ENCODE results near the gene PTPN2.

PTPN2 gene

GRCh38 chr18:12860530-12860929 is 23.5 kb downstream of the PTPN2 start:
- no peaks in the 10 kb centered on the region for H3K9me2 ChIP-seq (replicated peaks; ENCODE audit: insufficient read depth, low read length)
- peaks cover 3% of the 10 kb centered on the region; the same call in 1 of the 2 replicates for H3F3A ChIP-seq (ENCODE audit: insufficient read depth)
- H3K4me2 ChIP-seq (ENCODE audit: low read depth, low read length, poor library complexity, severe bottlenecking), result no peak overlapping the region
- H3K27me3 ChIP-seq (ENCODE audit: low read length), result no peaks in the 10 kb centered on the region
- no peak overlapping the region for H3K9ac ChIP-seq (ENCODE audit: low read length)
- 0 out of 2 replicates have a peak, but pooled peaks cover 2% of the 10 kb centered on the region for H3K36me3 ChIP-seq (ENCODE audit: low read length)
- no peak overlapping the region for H2AFZ ChIP-seq (ENCODE audit: low read depth, low read length, severe bottlenecking)
- 0 out of 2 replicates have a peak, but pooled peaks cover 2% of the 10 kb centered on the region for H4K20me1 ChIP-seq (ENCODE audit: low read depth, low read length)
- H3K9me3 ChIP-seq (ENCODE audit: insufficient read depth, low read length), result no peaks in the 10 kb centered on the region
- no peak overlapping the region for H3K4me3 ChIP-seq (ENCODE audit: insufficient read depth, low read length, poor library complexity, severe bottlenecking)
- H3K79me2 ChIP-seq (ENCODE audit: insufficient read depth, low read length), result peaks cover 70% of the 10 kb centered on the region
- TF ChIP-seq CTCF (IDR thresholded peaks at IDR 0.05; ENCODE audit: insufficient read depth, low read length, poor library complexity, severe bottlenecking) (no peak), EZH2phosphoT487 (conservative IDR thresholded peaks at IDR 0.05; ENCODE audit: low read length) (no peak)
- no peak overlapping the region for H3K27ac ChIP-seq (ENCODE audit: low read depth, low read length)

- Histone ChIP-seq H3K4me3 (ENCODE audit: insufficient read depth, low read length, poor library complexity, severe bottlenecking) (no peak overlapping the region), H3K9me2 (replicated peaks; ENCODE audit: insufficient read depth, low read length) (no peaks in the 10 kb centered on the region), H3K27ac (ENCODE audit: low read depth, low read length) (no peak overlapping the region), H3K9ac (ENCODE audit: low read length) (no peak overlapping the region), H3K9me3 (ENCODE audit: insufficient read depth, low read length) (no peaks in the 10 kb centered on the region), H3K27me3 (ENCODE audit: low read length) (no peaks in the 10 kb centered on the region), H3F3A (ENCODE audit: insufficient read depth) (peaks cover 3% of the 10 kb centered on the region; the same call in 1 of the 2 replicates), H3K4me2 (ENCODE audit: low read depth, low read length, poor library complexity, severe bottlenecking) (no peak overlapping the region), H4K20me1 (ENCODE audit: low read depth, low read length) (0 out of 2 replicates have a peak, but pooled peaks cover 2% of the 10 kb centered on the region), H3K36me3 (ENCODE audit: low read length) (0 out of 2 replicates have a peak, but pooled peaks cover 2% of the 10 kb centered on the region), H3K79me2 (ENCODE audit: insufficient read depth, low read length) (peaks cover 56% of the 10 kb centered on the region), H2AFZ (ENCODE audit: low read depth, low read length, severe bottlenecking) (no peak overlapping the region)
- TF ChIP-seq EZH2phosphoT487 (conservative IDR thresholded peaks at IDR 0.05; ENCODE audit: low read length) (no peak), CTCF (IDR thresholded peaks at IDR 0.05; ENCODE audit: insufficient read depth, low read length, poor library complexity, severe bottlenecking) (no peak)
These were observed 25.0 kb downstream of the PTPN2 start for GRCh38 chr18:12858991-12859390.

- Histone ChIP-seq H4K20me1 (ENCODE audit: low read depth, low read length) (0 out of 2 replicates have a peak, but pooled peaks cover 2% of the 10 kb centered on the region), H3K27ac (ENCODE audit: low read depth, low read length) (no peak overlapping the region; the same call in 1 of the 2 replicates), H3K4me2 (ENCODE audit: low read depth, low read length, poor library complexity, severe bottlenecking) (no peak overlapping the region), H3K4me3 (ENCODE audit: insufficient read depth, low read length, poor library complexity, severe bottlenecking) (no peak overlapping the region), H3K9me3 (ENCODE audit: insufficient read depth, low read length) (no peaks in the 10 kb centered on the region), H3K9ac (ENCODE audit: low read length) (no peak overlapping the region), H3K36me3 (ENCODE audit: low read length) (0 out of 2 replicates have a peak, but pooled peaks cover 2% of the 10 kb centered on the region), H2AFZ (ENCODE audit: low read depth, low read length, severe bottlenecking) (no peak overlapping the region), H3F3A (ENCODE audit: insufficient read depth) (peaks cover 3% of the 10 kb centered on the region; the same call in 1 of the 2 replicates), H3K27me3 (ENCODE audit: low read length) (no peaks in the 10 kb centered on the region), H3K79me2 (ENCODE audit: insufficient read depth, low read length) (peaks cover 47% of the 10 kb centered on the region), H3K9me2 (replicated peaks; ENCODE audit: insufficient read depth, low read length) (no peaks in the 10 kb centered on the region)
- TF ChIP-seq EZH2phosphoT487 (conservative IDR thresholded peaks at IDR 0.05; ENCODE audit: low read length), result no peak
These were observed 26.0 kb downstream of the PTPN2 start for GRCh38 chr18:12857991-12858544.

Measured in SU-DHL-6 (cell line).